HepG2 (cell line): Measurements from ENCODE around the gene YBX2. TPM values are rescaled to one million over a fixed set of nuclear protein-coding genes. Genes with fewer than 3 reads are reported as not detected.

ENCODE experiments used
- BCL6 ChIP-seq: IDR thresholded peaks from 2 replicates; pipeline ENCODE4 v1.6.1; 2016; ENCODE audit warnings: missing genetic modification reagents, missing compliant biosample characterization
- BCLAF1 ChIP-seq: fragments of 450-650 bp; IDR thresholded peaks from 2 replicates; pipeline ENCODE4 v1.6.1; 2017; ENCODE audit warnings: mild to moderate bottlenecking
- ETV5 ChIP-seq: IDR thresholded peaks from 2 replicates; pipeline ENCODE4 v1.6.1; 2018; ENCODE audit warnings: missing biosample characterization, missing genetic modification reagents, inconsistent platforms, borderline replicate concordance
- GATAD1 ChIP-seq: IDR thresholded peaks from 2 replicates; pipeline ENCODE4 v1.6.1; 2016; ENCODE audit warnings: missing genetic modification reagents, missing compliant biosample characterization
- GTF3A ChIP-seq: sonication (generic); formaldehyde crosslinking; conservative IDR thresholded peaks from 2 replicates; pipeline ENCODE4 v1.4.0; 2020; ENCODE audit warnings: mild to moderate bottlenecking, missing genetic modification reagents
- HNRNPK ChIP-seq: fragments of 200-400 bp; formaldehyde crosslinking; IDR thresholded peaks from 2 replicates; pipeline ENCODE4 v1.6.1; 2018; ENCODE audit warnings: low read length, low read depth, moderate library complexity, mild to moderate bottlenecking; ENCODE audit not compliant: poor library complexity, severe bottlenecking
- KAT8 ChIP-seq: IDR thresholded peaks from 2 replicates; pipeline ENCODE4 v1.6.1; 2016; ENCODE audit warnings: missing genetic modification reagents, missing compliant biosample characterization
- NFRKB ChIP-seq: fragments of 450-650 bp; IDR thresholded peaks from 2 replicates; pipeline ENCODE4 v1.6.1; 2017
- POLR2AphosphoS5 ChIP-seq: IDR thresholded peaks from 2 replicates; pipeline ENCODE4 v1.6.1; 2012; ENCODE audit warnings: low read depth, low read length
- REL ChIP-seq: sonication (generic); formaldehyde crosslinking; conservative IDR thresholded peaks from 2 replicates; pipeline ENCODE4 v1.8.0; 2022; ENCODE audit warnings: mild to moderate bottlenecking, missing genetic modification reagents, moderate library complexity
- TFDP1 ChIP-seq: IDR thresholded peaks from 2 replicates; pipeline ENCODE4 v1.6.1; 2016; ENCODE audit warnings: missing compliant biosample characterization, missing genetic modification reagents, borderline replicate concordance
- TFE3 ChIP-seq: IDR thresholded peaks from 2 replicates; pipeline ENCODE4 v1.6.1; 2016
- THAP9 ChIP-seq: sonication (generic); formaldehyde crosslinking; IDR thresholded peaks from 2 replicates; pipeline ENCODE4; 2020; ENCODE audit warnings: missing genetic modification reagents, mild to moderate bottlenecking, borderline replicate concordance
- YY1 ChIP-seq: IDR thresholded peaks from 2 replicates; pipeline ENCODE4 v1.6.1; 2011; ENCODE audit warnings: low read length, low read depth, moderate library complexity, mild to moderate bottlenecking; ENCODE audit not compliant: insufficient read depth, insufficient replicate concordance
- ZNF781 ChIP-seq: sonication (generic); formaldehyde crosslinking; IDR thresholded peaks from 2 replicates; pipeline ENCODE4 v1.5.1; 2020; ENCODE audit warnings: borderline replicate concordance, mild to moderate bottlenecking, missing genetic modification reagents; ENCODE audit errors: not compliant biosample characterization
- polyA plus RNA-seq, 8 experiments: library from polyadenylated mRNA; depleted of rRNA in 3 of 8; stranded (reverse) in 7 of 8; unstranded in 1 of 8; fragments of >200 nt; fragmentation: Illumina TruSeq in 4 of 8; extraction: Trizol in 4 of 8; gene quantifications; 2 replicates each; pipeline versions ENCODE4 v1.2.1 to v1.2.3, GENCODE V29; 2011 to 2016; ENCODE audit warnings: low read depth in 4 of 8, missing spikeins in 1 of 8, mixed read lengths in 1 of 8; ENCODE audit not compliant: insufficient read depth in 1 of 8
- total RNA-seq, 5 experiments: library from RNA; depleted of rRNA; stranded (reverse); fragments of >200 nt; fragmentation: Illumina TruSeq; extraction: Trizol; gene quantifications; 2 replicates each; pipeline ENCODE4 v1.2.3, GENCODE V29; 2016; ENCODE audit warnings: low read depth in 1 of 5

The YBX2 gene
- total and polyA plus RNA-seq, 2 of the 13 experiments (the other 11 are each of a cell fraction or from before 2014, with no cell fraction given), result 0.12 to 0.22 TPM

- peak; percentile 79 for TF ChIP-seq NFRKB
- peak; percentile 88; the same call in 1 of the 2 replicates for TF ChIP-seq KAT8 (CRISPR knock-in tag)
- TF ChIP-seq TFE3 (CRISPR knock-in tag), result no peak
- TF ChIP-seq ETV5, result peak; percentile 49; the same call in 1 of the 2 replicates
- TF ChIP-seq REL (CRISPR knock-in tag), result 0 out of 2 replicates have a peak, but pooled peaks have one; percentile 9
- no peak for TF ChIP-seq GTF3A (CRISPR knock-in tag)
- no peak for TF ChIP-seq BCLAF1
- peak; percentile 96 for TF ChIP-seq YY1
- TF ChIP-seq BCL6 (CRISPR knock-in tag), result 0 out of 2 replicates have a peak, but pooled peaks have one; percentile 17
- peak; percentile 63; the same call in 1 of the 2 replicates for TF ChIP-seq TFDP1 (CRISPR knock-in tag)
- peak; percentile 57 for TF ChIP-seq POLR2AphosphoS5
- peak; percentile 98 for TF ChIP-seq THAP9 (CRISPR knock-in tag)
- TF ChIP-seq HNRNPK, result peak; percentile 100
- TF ChIP-seq ZNF781 (CRISPR knock-in tag), result peak; percentile 8
- peak; percentile 92 for TF ChIP-seq GATAD1
These were observed 42.7 kb downstream of the YBX2 start, which contains the start of gene CTDNEP1 (continued) for GRCh38 chr17:7251661-7252175.
